IMR-90 (cell line): ENCODE data around the gene MARCHF6. TPM values are rescaled to one million over a fixed set of nuclear protein-coding genes. Genes with fewer than 3 reads are reported as not detected.

ENCODE experiments used
- ATAC-seq: fragments of 200-7000 bp; cut with Tn5 transposase; 2 replicates; pipeline ENCODE4 v1.9.1; 2020; ENCODE audit warnings: low read depth, mild to moderate bottlenecking, moderate library complexity
- BruUV-seq: library from RNA; stranded (reverse); fragments of 400-500 nt; replicated peaks from 2 replicates; lab custom pipeline; 2021; lab: Mats Ljungman, UMichigan
- CTCF ChIA-PET: fragments of 300-600 bp; formaldehyde crosslinking; extraction: SDS; loops from one replicate; lab custom pipeline; 2021; ENCODE audit warnings: antibody characterized with exemption; lab: Yijun Ruan, JAX
- POLR2A ChIA-PET: fragments of 300-600 bp; sonication (Branson Sonifier 250); formaldehyde crosslinking; loops from one replicate; lab custom pipeline; 2022; ENCODE audit warnings: antibody characterized with exemption; ENCODE audit not compliant: unreplicated experiment; lab: Charles Lee
- DNase-seq: peaks from one replicate; pipeline ENCODE4 v3.0.0; 2013
- H2AFZ ChIP-seq: replicated peaks from 2 replicates; pipeline ENCODE3; 2013; ENCODE audit warnings: low read length, mild to moderate bottlenecking; ENCODE audit not compliant: poor library complexity
- H2AK5ac ChIP-seq: 2 replicates; pipeline ENCODE4 v1.6.1; 2013; ENCODE audit warnings: low read depth, low read length, inconsistent platforms
- H2AK9ac ChIP-seq: replicated peaks from 2 replicates; pipeline ENCODE3; 2013; ENCODE audit warnings: mild to moderate bottlenecking, low read depth, low read length, moderate library complexity; ENCODE audit not compliant: poor library complexity
- H2BK120ac ChIP-seq: 2 replicates; pipeline ENCODE4 v1.6.1; 2013; ENCODE audit warnings: low read depth, low read length, inconsistent platforms
- H2BK15ac ChIP-seq: 3 replicates; pipeline ENCODE4 v1.6.1; 2013; ENCODE audit warnings: low read depth, low read length, inconsistent platforms
- H2BK20ac ChIP-seq: 2 replicates; pipeline ENCODE4 v1.6.1; 2013; ENCODE audit warnings: low read depth, mild to moderate bottlenecking, inconsistent platforms, low read length, moderate library complexity
- H2BK5ac ChIP-seq: 2 replicates; pipeline ENCODE4 v1.6.1; 2013; ENCODE audit warnings: mild to moderate bottlenecking, low read depth, low read length, inconsistent platforms; ENCODE audit not compliant: poor library complexity, severe bottlenecking
- H3K14ac ChIP-seq: replicated peaks from 2 replicates; pipeline ENCODE4 v1.6.1; 2013; ENCODE audit warnings: low read depth, low read length, inconsistent platforms
- H3K18ac ChIP-seq: 2 replicates; pipeline ENCODE4 v1.6.1; 2013; ENCODE audit warnings: low read depth, low read length, control low read depth
- H3K23ac ChIP-seq: 2 replicates; pipeline ENCODE4 v1.6.1; 2013; ENCODE audit warnings: low read depth, low read length, inconsistent platforms
- H3K27ac ChIP-seq: 2 replicates; pipeline ENCODE4 v1.5.1; 2013; ENCODE audit warnings: mild to moderate bottlenecking, control low read depth, low read length; ENCODE audit not compliant: insufficient read depth
- H3K27me3 ChIP-seq: 2 replicates; pipeline ENCODE4 v1.6.1; 2013; ENCODE audit warnings: low read length; ENCODE audit not compliant: control insufficient read depth, insufficient read depth
- H3K36me3 ChIP-seq: 2 replicates; pipeline ENCODE4 v1.6.1; 2013; ENCODE audit warnings: low read length, mixed read lengths; ENCODE audit not compliant: control insufficient read depth, insufficient read depth
- H3K4ac ChIP-seq: 2 replicates; pipeline ENCODE4 v1.6.1; 2013; ENCODE audit warnings: low read depth, low read length, inconsistent platforms
- H3K4me1 ChIP-seq: 2 replicates; pipeline ENCODE4 v1.6.1; 2013; ENCODE audit warnings: low read length, mixed read lengths; ENCODE audit not compliant: control insufficient read depth, insufficient read depth
- H3K4me2 ChIP-seq: 2 replicates; pipeline ENCODE4 v1.6.1; 2013; ENCODE audit warnings: low read depth, mild to moderate bottlenecking, control low read depth, low read length, moderate library complexity
- H3K4me3 ChIP-seq: 2 replicates; pipeline ENCODE4 v1.5.1; 2013; ENCODE audit warnings: low read depth, mild to moderate bottlenecking, control low read depth, low read length, moderate library complexity; ENCODE audit not compliant: insufficient read depth
- H3K56ac ChIP-seq: 2 replicates; pipeline ENCODE4 v1.6.1; 2013; ENCODE audit warnings: low read length, inconsistent platforms; ENCODE audit not compliant: insufficient read depth; ENCODE audit errors: extremely low read depth
- H3K79me1 ChIP-seq, 2 experiments: 2 replicates each; pipeline ENCODE4 v1.6.1; 2013; ENCODE audit warnings: low read length in 2 of 2, inconsistent platforms in 1 of 2, low read depth in 1 of 2
- H3K9ac ChIP-seq: 2 replicates; pipeline ENCODE4 v1.6.1; 2013; ENCODE audit warnings: low read depth, low read length, control low read depth
- H3K9me1 ChIP-seq: 2 replicates; pipeline ENCODE4 v1.6.1; 2013; ENCODE audit warnings: low read length, inconsistent platforms; ENCODE audit not compliant: insufficient read depth
- H3K9me3 ChIP-seq: 2 replicates; pipeline ENCODE4 v1.6.1; 2013; ENCODE audit warnings: low read length; ENCODE audit not compliant: control insufficient read depth, insufficient read depth
- H4K20me1 ChIP-seq: 2 replicates; pipeline ENCODE4 v1.6.1; 2013; ENCODE audit warnings: low read length, inconsistent platforms; ENCODE audit not compliant: insufficient read depth
- H4K5ac ChIP-seq: 2 replicates; pipeline ENCODE4 v1.6.1; 2013; ENCODE audit warnings: mild to moderate bottlenecking, low read depth, low read length, control low read depth
- H4K8ac ChIP-seq, 2 experiments: 2 replicates each; pipeline ENCODE4 v1.6.1; 2013; ENCODE audit warnings: low read depth in 2 of 2, low read length in 2 of 2, control low read depth in 1 of 2, inconsistent platforms in 1 of 2
- H4K91ac ChIP-seq: 2 replicates; pipeline ENCODE4 v1.6.1; 2013; ENCODE audit warnings: low read depth, low read length, inconsistent platforms; ENCODE audit not compliant: insufficient read depth
- CEBPB ChIP-seq: IDR thresholded peaks from 2 replicates; pipeline ENCODE4 v1.6.1; 2012; ENCODE audit warnings: low read depth, low read length, improper control_type of control experiment
- MAFK ChIP-seq: IDR thresholded peaks from 2 replicates; pipeline ENCODE4 v1.6.1; 2012; ENCODE audit warnings: low read depth, low read length, improper control_type of control experiment
- WGBS, 2 experiments: methylation state at CpG; one replicate each; pipeline versions ENCODE4 v1.1.5 to v1.1.7; 2013; ENCODE audit warnings: missing lambda C conversion rate in 2 of 2; ENCODE audit not compliant: insufficient read length in 1 of 2; ENCODE audit errors: extremely low coverage in 2 of 2; 5-methylcytosine and 5-hydroxymethylcytosine counted together
- dilution Hi-C: fragments of 300-500 bp; cut with HindIII; formaldehyde crosslinking; loops from one replicate; pipeline ENCODE4 v1.14.3; 2018; ENCODE audit warnings: low sequenced_read_pairs; ENCODE audit not compliant: unreplicated experiment
- in situ Hi-C: fragments of 300-500 bp; cut with MboI; formaldehyde crosslinking; loops from 3 replicates; pipeline ENCODE4 v1.14.3; 2019; ENCODE audit warnings: low sequenced_read_pairs, inconsistent platforms, mixed read lengths
- intact Hi-C: fragments of 100-400 bp; cut with micrococcal nuclease; formaldehyde crosslinking; loops from 2 replicates; pipeline ENCODE4 v1.10.0; 2022
- polyA plus RNA-seq, 3 experiments: library from polyadenylated mRNA; depleted of rRNA; stranded (reverse); fragments of >200 nt; gene quantifications; 2 replicates each; pipeline ENCODE4 v1.2.3, GENCODE V29; 2012; ENCODE audit warnings: low replicate concordance in 1 of 3
- total RNA-seq: library from RNA; depleted of rRNA; stranded (reverse); fragments of >200 nt; gene quantifications from 2 replicates; pipeline ENCODE4 v1.2.3, GENCODE V29; 2012
- TF ChIP-seq, protein P1 (sequence below): conservative IDR thresholded peaks from 2 replicates; pipeline ENCODE4 v1.5.1; 2012; ENCODE audit warnings: mild to moderate bottlenecking, low read depth, low read length, improper control_type of control experiment

MARCHF6 gene
- total and polyA plus RNA-seq, 2 of the 4 experiments (the other 2 are of a cell fraction) = 55.2 to 62.6 TPM

DNA sequence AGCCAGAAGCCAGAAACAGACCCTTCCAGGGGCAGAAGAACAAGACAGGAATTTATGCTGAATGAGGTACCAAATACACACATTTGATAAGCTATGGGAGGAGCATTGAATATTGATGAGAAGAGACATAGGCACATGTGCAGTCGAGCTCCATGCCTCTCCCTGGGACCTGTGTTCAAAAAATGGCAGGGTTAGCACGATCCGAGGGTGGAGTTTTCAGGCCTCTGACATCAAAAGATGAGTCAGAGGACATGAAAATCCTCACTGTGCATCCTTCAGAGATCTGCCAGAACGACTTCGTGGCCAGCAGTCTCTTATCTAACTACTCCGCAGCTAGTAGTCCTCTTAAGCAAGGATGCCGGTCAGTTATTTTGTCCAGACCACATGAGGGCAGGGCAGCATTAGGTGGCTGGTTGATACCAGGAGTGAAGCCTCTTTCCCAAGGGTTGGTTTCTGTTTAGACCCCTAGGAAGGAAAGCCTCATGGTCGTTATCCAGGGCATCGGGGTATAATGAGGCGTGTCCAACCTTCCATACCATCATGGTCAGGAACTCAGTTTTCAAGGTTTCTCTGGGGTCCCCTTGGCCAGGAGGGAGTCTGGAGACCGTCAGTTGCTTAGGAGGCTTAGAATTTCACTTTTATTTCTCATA is 34.2 kb upstream of the MARCHF6 start:
- dilution Hi-C loops = no loop called here
- no peak overlapping the region for H2AK5ac ChIP-seq
- BruUV-seq = no TSS peak
- in situ Hi-C loops = no loop called here
- H2BK5ac ChIP-seq = no peak overlapping the region
- WGBS, 2 experiments = 100% methylated on average over 2 of the region's 11 CpGs; no CpG with 5 or more reads in 1 of the 2 experiments
- no peak overlapping the region for H2BK15ac ChIP-seq
- no peaks in the 10 kb centered on the region; the same call in 1 of the 2 replicates for H3K27me3 ChIP-seq
- no peak overlapping the region for H2AK9ac ChIP-seq
- H3K23ac ChIP-seq = no peak overlapping the region
- no peak overlapping the region for H4K8ac ChIP-seq
- ChIA-PET POLR2A (no interaction called here), CTCF (interaction anchor here (0.6 kb wide), 1 partner anchor 45 kb away, joined by 3 read pairs; no protein-coding TSS in a partner anchor)
- H3K4ac ChIP-seq = no peak overlapping the region
- H3K9me3 ChIP-seq = no peaks in the 10 kb centered on the region; the same call in 1 of the 2 replicates
- DNase-seq = peak; percentile 49
- H3K4me2 ChIP-seq = no peak overlapping the region
- no peak overlapping the region for H3K14ac ChIP-seq
- H3K79me1 ChIP-seq = no peaks in the 10 kb centered on the region
- H3K27ac ChIP-seq = no peak overlapping the region
- H3K9me1 ChIP-seq = no peaks in the 10 kb centered on the region
- peak; percentile 21; the same call in 1 of the 2 replicates for ATAC-seq
- H3K36me3 ChIP-seq = no peaks in the 10 kb centered on the region
- no peak overlapping the region for H4K91ac ChIP-seq
- no peak overlapping the region for H3K9ac ChIP-seq
- intact Hi-C loops = no loop called here
- no peaks in the 10 kb centered on the region for H3K4me1 ChIP-seq
- H3K4me3 ChIP-seq = no peak overlapping the region
- no peak overlapping the region for H3K18ac ChIP-seq
- TF ChIP-seq CEBPB = no peak
- TF ChIP-seq, protein P1, sequence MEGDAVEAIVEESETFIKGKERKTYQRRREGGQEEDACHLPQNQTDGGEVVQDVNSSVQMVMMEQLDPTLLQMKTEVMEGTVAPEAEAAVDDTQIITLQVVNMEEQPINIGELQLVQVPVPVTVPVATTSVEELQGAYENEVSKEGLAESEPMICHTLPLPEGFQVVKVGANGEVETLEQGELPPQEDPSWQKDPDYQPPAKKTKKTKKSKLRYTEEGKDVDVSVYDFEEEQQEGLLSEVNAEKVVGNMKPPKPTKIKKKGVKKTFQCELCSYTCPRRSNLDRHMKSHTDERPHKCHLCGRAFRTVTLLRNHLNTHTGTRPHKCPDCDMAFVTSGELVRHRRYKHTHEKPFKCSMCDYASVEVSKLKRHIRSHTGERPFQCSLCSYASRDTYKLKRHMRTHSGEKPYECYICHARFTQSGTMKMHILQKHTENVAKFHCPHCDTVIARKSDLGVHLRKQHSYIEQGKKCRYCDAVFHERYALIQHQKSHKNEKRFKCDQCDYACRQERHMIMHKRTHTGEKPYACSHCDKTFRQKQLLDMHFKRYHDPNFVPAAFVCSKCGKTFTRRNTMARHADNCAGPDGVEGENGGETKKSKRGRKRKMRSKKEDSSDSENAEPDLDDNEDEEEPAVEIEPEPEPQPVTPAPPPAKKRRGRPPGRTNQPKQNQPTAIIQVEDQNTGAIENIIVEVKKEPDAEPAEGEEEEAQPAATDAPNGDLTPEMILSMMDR = 0 out of 2 replicates have a peak, but pooled peaks have one; percentile 1
- no peak for TF ChIP-seq MAFK
- H3K56ac ChIP-seq = no peak overlapping the region
- H2AFZ ChIP-seq = no peak overlapping the region
- no peak overlapping the region for H4K5ac ChIP-seq
- H2BK120ac ChIP-seq = no peak overlapping the region
- H2BK20ac ChIP-seq = no peak overlapping the region
- no peaks in the 10 kb centered on the region for H4K20me1 ChIP-seq
